ENCODE measurements around the gene GJD2.

Gene GJD2

GRCh38 chr15:34773013-34773412 lies 18.2 kb upstream of the GJD2 start:
- DNase-seq (ENCODE audit: low read depth in 2 of 2): no peak

- DNase-seq (ENCODE audit: low read depth in 2 of 2): no peak
Measured at GRCh38 chr15:34772312-34772711, 17.5 kb upstream of the GJD2 start.

- no peak for DNase-seq (ENCODE audit: low read depth in 2 of 2)
Measured at GRCh38 chr15:34769711-34770110, 14.9 kb upstream of the GJD2 start.

GRCh38 chr15:34768530-34768929 lies 13.7 kb upstream of the GJD2 start:
- no peak for DNase-seq (ENCODE audit: low read depth in 2 of 2)

- DNase-seq (ENCODE audit: low read depth in 2 of 2): no peak
Measured at GRCh38 chr15:34765741-34766140, 10.9 kb upstream of the GJD2 start.

GRCh38 chr15:34760909-34761308 lies 6.1 kb upstream of the GJD2 start:
- DNase-seq (ENCODE audit: low read depth in 2 of 2): no peak

GRCh38 chr15:34759992-34760391 lies 5.2 kb upstream of the GJD2 start:
- no peak for DNase-seq (ENCODE audit: low read depth in 2 of 2)

GRCh38 chr15:34759347-34759746 lies 4.5 kb upstream of the GJD2 start:
- DNase-seq (ENCODE audit: low read depth in 2 of 2): no peak

GRCh38 chr15:34757262-34757661 lies 2.5 kb upstream of the GJD2 start:
- DNase-seq (ENCODE audit: low read depth in 2 of 2): no peak

GRCh38 chr15:34755419-34755773 lies 598 bp upstream of the GJD2 start:
- DNase-seq (ENCODE audit: low read depth in 2 of 2): no peak

GRCh38 chr15:34754171-34754601 lies 612 bp downstream of the GJD2 start:
- no peak for DNase-seq (ENCODE audit: low read depth in 2 of 2)

- DNase-seq (ENCODE audit: low read depth in 2 of 2): no peak
Measured at GRCh38 chr15:34753236-34753894, 1.4 kb downstream of the GJD2 start.

GRCh38 chr15:34749691-34750090 lies 5.1 kb downstream of the GJD2 start:
- no peak for DNase-seq (ENCODE audit: low read depth in 2 of 2)

GRCh38 chr15:34739346-34739745 lies 15.5 kb downstream of the GJD2 start:
- DNase-seq (ENCODE audit: low read depth in 2 of 2): no peak

- DNase-seq (ENCODE audit: low read depth in 2 of 2): no peak
Measured at GRCh38 chr15:34738002-34738401, 16.8 kb downstream of the GJD2 start.

- no peak for DNase-seq (ENCODE audit: low read depth in 2 of 2)
Measured at GRCh38 chr15:34737477-34737876, 17.3 kb downstream of the GJD2 start.

- no peak for DNase-seq (ENCODE audit: low read depth in 2 of 2)
Measured at GRCh38 chr15:34734303-34734702, 20.5 kb downstream of the GJD2 start.

GRCh38 chr15:34733621-34734020 lies 21.2 kb downstream of the GJD2 start:
- DNase-seq (ENCODE audit: low read depth in 2 of 2): no peak

- no peak for DNase-seq (ENCODE audit: low read depth in 2 of 2)
Measured at GRCh38 chr15:34732430-34732829, 22.4 kb downstream of the GJD2 start.

- DNase-seq (ENCODE audit: low read depth in 2 of 2): no peak
Measured at GRCh38 chr15:34730701-34731100, 24.1 kb downstream of the GJD2 start.

GRCh38 chr15:34729886-34730285 lies 24.9 kb downstream of the GJD2 start:
- DNase-seq (ENCODE audit: low read depth in 2 of 2): no peak

GRCh38 chr15:34729056-34729455 lies 25.7 kb downstream of the GJD2 start:
- no peak for DNase-seq (ENCODE audit: low read depth in 2 of 2)

GRCh38 chr15:34726406-34727100 lies 28.2 kb downstream of the GJD2 start:
- no peak for DNase-seq (ENCODE audit: low read depth in 2 of 2)

- no peak for DNase-seq (ENCODE audit: low read depth in 2 of 2)
Measured at GRCh38 chr15:34725556-34725955, 29.2 kb downstream of the GJD2 start.

Measured in stimulated activated CD8-positive, alpha-beta memory T cell treated with anti-CD3 and anti-CD28 coated beads, Interleukin-2, amount 100 ng/mL, for 48 hours (primary cell).